AG10803 (cell line): Measurements from ENCODE around the gene FBXL19.

Experiments
- DNase-seq: peaks from one replicate; pipeline ENCODE4 v3.0.0; 2010; ENCODE audit warnings: low read depth
- H3K4me3 ChIP-seq: 2 replicates; pipeline ENCODE4 v1.5.1; 2011; ENCODE audit warnings: mild to moderate bottlenecking, low read length, control low read depth
- CTCF ChIP-seq: conservative IDR thresholded peaks from 2 replicates; pipeline ENCODE4 v1.5.1; 2011; ENCODE audit warnings: mild to moderate bottlenecking, low read length, control low read depth, inconsistent platforms

FBXL19 gene

GRCh38 chr16:30964574-30965226, 41.3 kb downstream of the FBXL19 start:
- no peak overlapping the region for H3K4me3 ChIP-seq
- no peak for DNase-seq

GRCh38 chr16:30965436-30965835, 42.1 kb downstream of the FBXL19 start:
- no peak overlapping the region for H3K4me3 ChIP-seq
- TF ChIP-seq CTCF: no peak
- no peak for DNase-seq

More at GRCh38 chr16:30964574-30965226, 41.3 kb downstream of the FBXL19 start:
- no peak for TF ChIP-seq CTCF

- no peak for TF ChIP-seq CTCF
- no peak overlapping the region for H3K4me3 ChIP-seq
- no peak for DNase-seq
Observed at GRCh38 chr16:30966033-30966619, 42.8 kb downstream of the FBXL19 start.

GRCh38 chr16:30967795-30968194, 44.4 kb downstream of the FBXL19 start:
- no peak for TF ChIP-seq CTCF
- no peak overlapping the region for H3K4me3 ChIP-seq
- DNase-seq: no peak

GRCh38 chr16:30969246-30969842, 46.0 kb downstream of the FBXL19 start:
- DNase-seq: no peak
- no peak for TF ChIP-seq CTCF
- H3K4me3 ChIP-seq: no peak overlapping the region

- no peak overlapping the region for H3K4me3 ChIP-seq
- TF ChIP-seq CTCF: no peak
- no peak for DNase-seq
Observed at GRCh38 chr16:30971298-30971697, 47.9 kb downstream of the FBXL19 start.

- DNase-seq: no peak
- H3K4me3 ChIP-seq: no peak overlapping the region
- peak; percentile 12; the same call in 1 of the 2 replicates for TF ChIP-seq CTCF
Observed at GRCh38 chr16:30972872-30973271, 49.5 kb downstream of the FBXL19 start.
